Sigmoid colon (tissue), 4 donors: ENCODE data around the gene FBXL5.

Experiments
- CTCF ChIP-seq, 4 experiments: fragments of 450-650 bp in 3 of 4; fragments of 200-600 bp in 1 of 4; IDR thresholded peaks; one replicate each; pipeline ENCODE4 v1.5.1; 2016 to 2019; ENCODE audit warnings: antibody characterized with exemption in 4 of 4, mild to moderate bottlenecking in 3 of 4, moderate library complexity in 2 of 4
- EP300 ChIP-seq, 4 donors: sonication (generic); formaldehyde crosslinking; IDR thresholded peaks; one replicate each; pipeline ENCODE4 v1.6.1; 2017; ENCODE audit warnings: antibody characterized with exemption in 4 of 4
- POLR2AphosphoS5 ChIP-seq, 4 donors: sonication (generic); formaldehyde crosslinking; IDR thresholded peaks; one replicate each; pipeline ENCODE4 v1.6.1; 2017; ENCODE audit warnings: antibody characterized with exemption in 4 of 4

- no peak for TF ChIP-seq CTCF (IDR thresholded peaks at IDR 0.05)
- TF ChIP-seq EP300 (IDR thresholded peaks at IDR 0.05), result no peak
- no peak for TF ChIP-seq POLR2AphosphoS5 (IDR thresholded peaks at IDR 0.05)
These were observed 47.8 kb upstream of the FBXL5 start, which contains the start of gene BST1 for GRCh38 chr4:15702941-15703403.
